ENCODE results near the gene KIAA1958.

KIAA1958 gene

DNA sequence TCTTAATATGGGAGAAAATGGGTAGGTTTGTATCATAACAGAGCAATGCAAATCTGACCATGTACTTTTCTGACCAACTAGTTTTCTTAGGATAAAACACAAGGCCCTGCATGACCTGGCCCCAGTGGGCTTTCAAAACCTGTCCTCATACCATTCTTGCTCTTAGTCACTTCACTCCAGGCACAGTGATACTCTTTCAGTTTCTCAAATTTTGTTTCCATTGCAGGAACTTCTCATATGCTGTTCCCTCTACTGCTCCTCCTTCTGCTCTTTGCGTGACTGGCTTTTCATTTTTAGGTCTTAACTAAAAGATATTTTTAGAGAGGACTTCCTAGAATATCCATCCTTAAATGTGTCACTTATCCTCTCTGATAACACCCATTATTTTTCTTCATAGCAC lies 118.9 kb downstream of the KIAA1958 start:
- Histone ChIP-seq H3K9me3 (ENCODE audit: low read length) (no peaks in the 10 kb centered on the region), H3K27me3 (ENCODE audit: insufficient read depth, low read length) (no peaks in the 10 kb centered on the region), H2AFZ (ENCODE audit: low read length) (no peak overlapping the region), H3K27ac (ENCODE audit: low read depth, low read length, poor library complexity, severe bottlenecking) (no peak overlapping the region), H3K4me3 (ENCODE audit: low read depth, low read length, poor library complexity, severe bottlenecking) (no peak overlapping the region), H3K79me2 (ENCODE audit: insufficient read depth, low read length) (no peaks in the 10 kb centered on the region), H3K9ac (ENCODE audit: low read length) (no peak overlapping the region), H3K36me3 (ENCODE audit: insufficient read depth, low read length) (no peaks in the 10 kb centered on the region), H3K4me2 (ENCODE audit: low read length) (no peak overlapping the region), H3F3A (ENCODE audit: insufficient read depth, low read length) (no peaks in the 10 kb centered on the region), H4K20me1 (ENCODE audit: insufficient read depth, low read length) (no peaks in the 10 kb centered on the region), H3K4me1 (ENCODE audit: insufficient read depth, low read length, severe bottlenecking) (no peaks in the 10 kb centered on the region), H3K9me2 (ENCODE audit: low read depth, low read length) (no peaks in the 10 kb centered on the region)
- TF ChIP-seq, protein P1, sequence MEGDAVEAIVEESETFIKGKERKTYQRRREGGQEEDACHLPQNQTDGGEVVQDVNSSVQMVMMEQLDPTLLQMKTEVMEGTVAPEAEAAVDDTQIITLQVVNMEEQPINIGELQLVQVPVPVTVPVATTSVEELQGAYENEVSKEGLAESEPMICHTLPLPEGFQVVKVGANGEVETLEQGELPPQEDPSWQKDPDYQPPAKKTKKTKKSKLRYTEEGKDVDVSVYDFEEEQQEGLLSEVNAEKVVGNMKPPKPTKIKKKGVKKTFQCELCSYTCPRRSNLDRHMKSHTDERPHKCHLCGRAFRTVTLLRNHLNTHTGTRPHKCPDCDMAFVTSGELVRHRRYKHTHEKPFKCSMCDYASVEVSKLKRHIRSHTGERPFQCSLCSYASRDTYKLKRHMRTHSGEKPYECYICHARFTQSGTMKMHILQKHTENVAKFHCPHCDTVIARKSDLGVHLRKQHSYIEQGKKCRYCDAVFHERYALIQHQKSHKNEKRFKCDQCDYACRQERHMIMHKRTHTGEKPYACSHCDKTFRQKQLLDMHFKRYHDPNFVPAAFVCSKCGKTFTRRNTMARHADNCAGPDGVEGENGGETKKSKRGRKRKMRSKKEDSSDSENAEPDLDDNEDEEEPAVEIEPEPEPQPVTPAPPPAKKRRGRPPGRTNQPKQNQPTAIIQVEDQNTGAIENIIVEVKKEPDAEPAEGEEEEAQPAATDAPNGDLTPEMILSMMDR (IDR thresholded peaks at IDR 0.05; ENCODE audit: low read length): no peak
- no peak for TF ChIP-seq EZH2 (IDR thresholded peaks at IDR 0.05; ENCODE audit: borderline replicate concordance, low read length)

- Histone ChIP-seq H3F3A (ENCODE audit: insufficient read depth, low read length) (no peaks in the 10 kb centered on the region), H3K36me3 (ENCODE audit: insufficient read depth, low read length) (no peaks in the 10 kb centered on the region), H3K27ac (ENCODE audit: low read depth, low read length, poor library complexity, severe bottlenecking) (no peak overlapping the region), H3K9me3 (ENCODE audit: low read length) (no peaks in the 10 kb centered on the region), H3K4me3 (ENCODE audit: low read depth, low read length, poor library complexity, severe bottlenecking) (no peak overlapping the region), H3K9ac (ENCODE audit: low read length) (no peak overlapping the region), H4K20me1 (ENCODE audit: insufficient read depth, low read length) (no peaks in the 10 kb centered on the region), H3K79me2 (ENCODE audit: insufficient read depth, low read length) (no peaks in the 10 kb centered on the region), H2AFZ (ENCODE audit: low read length) (no peak overlapping the region), H3K4me1 (ENCODE audit: insufficient read depth, low read length, severe bottlenecking) (no peaks in the 10 kb centered on the region), H3K4me2 (ENCODE audit: low read length) (no peak overlapping the region), H3K27me3 (ENCODE audit: insufficient read depth, low read length) (no peaks in the 10 kb centered on the region), H3K9me2 (ENCODE audit: low read depth, low read length) (no peaks in the 10 kb centered on the region)
- TF ChIP-seq, protein P1 (IDR thresholded peaks at IDR 0.05; ENCODE audit: low read length): no peak
- TF ChIP-seq EZH2 (IDR thresholded peaks at IDR 0.05; ENCODE audit: borderline replicate concordance, low read length): no peak
These were observed 119.5 kb downstream of the KIAA1958 start for GRCh38 chr9:112605963-112606699.

DNA sequence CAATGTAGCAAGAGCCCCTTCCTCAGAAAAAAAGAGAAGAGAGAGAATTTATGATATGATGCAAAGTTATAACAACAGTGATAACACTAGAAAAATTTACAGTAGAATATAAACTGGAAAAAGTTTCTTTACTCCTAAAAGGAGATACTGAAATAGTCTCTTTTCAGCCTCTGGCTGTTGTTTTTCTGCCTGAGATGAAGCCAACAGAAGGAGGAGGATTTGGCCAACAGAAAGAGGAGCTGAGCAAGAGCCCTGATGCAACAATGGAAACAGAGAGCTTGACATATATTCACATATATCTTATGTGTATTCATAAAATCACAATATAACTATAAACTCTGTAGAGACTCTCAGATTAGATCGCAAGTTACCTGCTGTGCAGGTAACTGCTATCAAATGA lies 122.2 kb downstream of the KIAA1958 start:
- Histone ChIP-seq H3K9me2 (ENCODE audit: low read depth, low read length) (no peaks in the 10 kb centered on the region), H2AFZ (ENCODE audit: low read length) (no peak overlapping the region), H3K36me3 (ENCODE audit: insufficient read depth, low read length) (no peaks in the 10 kb centered on the region), H3K4me3 (ENCODE audit: low read depth, low read length, poor library complexity, severe bottlenecking) (no peak overlapping the region), H3K9me3 (ENCODE audit: low read length) (no peaks in the 10 kb centered on the region), H4K20me1 (ENCODE audit: insufficient read depth, low read length) (no peaks in the 10 kb centered on the region), H3F3A (ENCODE audit: insufficient read depth, low read length) (no peaks in the 10 kb centered on the region), H3K9ac (ENCODE audit: low read length) (no peak overlapping the region), H3K79me2 (ENCODE audit: insufficient read depth, low read length) (no peaks in the 10 kb centered on the region), H3K27me3 (ENCODE audit: insufficient read depth, low read length) (no peaks in the 10 kb centered on the region), H3K4me1 (ENCODE audit: insufficient read depth, low read length, severe bottlenecking) (no peaks in the 10 kb centered on the region), H3K27ac (ENCODE audit: low read depth, low read length, poor library complexity, severe bottlenecking) (no peak overlapping the region), H3K4me2 (ENCODE audit: low read length) (no peak overlapping the region)
- TF ChIP-seq, protein P1 (IDR thresholded peaks at IDR 0.05; ENCODE audit: low read length): no peak
- TF ChIP-seq EZH2 (IDR thresholded peaks at IDR 0.05; ENCODE audit: borderline replicate concordance, low read length): no peak
